Limb (tissue), 2 donors: ENCODE data around the gene RAD52.
"Not testable (repeated sequence)": the region's sequence is repeated elsewhere in the genome, so short reads cannot be mapped to it uniquely, and the experiment has no call there.

Experiments
- DNase-seq, 2 donors: peaks; one replicate each; pipeline ENCODE4 v3.0.0-alpha.2; 2016; ENCODE audit errors: extremely low spot score in 2 of 2

RAD52 gene

DNA sequence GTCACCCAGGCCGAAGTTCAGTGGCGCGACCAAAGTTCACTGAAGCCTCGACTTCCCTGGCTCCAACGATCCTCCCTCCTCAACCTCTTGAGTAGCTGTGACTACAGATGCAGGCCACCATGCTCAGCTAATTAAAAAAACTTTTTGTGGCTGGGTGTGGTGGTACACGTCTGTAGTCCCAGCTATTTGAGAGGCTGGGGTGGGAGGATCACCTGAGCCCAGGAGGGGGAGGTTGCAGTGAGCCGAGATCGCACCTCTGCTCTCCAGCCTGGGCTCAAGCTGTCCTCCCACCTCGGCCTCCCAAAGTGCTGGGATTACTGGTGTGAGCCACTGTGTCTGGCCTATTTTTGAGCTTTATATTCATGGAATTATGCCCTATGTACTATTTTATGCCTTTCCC, 18.1 kb upstream of the RAD52 start:
- no peak for DNase-seq

DNA sequence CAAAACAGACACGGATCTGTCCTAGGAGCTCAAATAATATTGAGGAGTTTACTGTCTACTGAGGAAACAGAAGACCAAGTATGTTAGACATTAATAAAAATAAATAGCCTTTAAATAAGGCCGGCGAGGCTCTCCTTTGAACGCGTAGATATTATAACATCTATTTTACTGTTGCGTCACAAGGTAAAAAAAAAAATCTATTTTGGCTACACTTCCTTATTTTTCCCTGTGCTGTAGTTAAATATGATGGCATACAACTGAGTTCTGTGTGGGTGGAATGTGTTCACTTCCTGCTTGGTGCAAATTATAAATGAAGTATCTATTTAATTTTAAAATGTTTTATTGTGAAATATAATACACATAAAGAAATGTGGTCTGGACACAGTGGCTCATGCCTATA, 17.2 kb upstream of the RAD52 start:
- no peak for DNase-seq

DNA sequence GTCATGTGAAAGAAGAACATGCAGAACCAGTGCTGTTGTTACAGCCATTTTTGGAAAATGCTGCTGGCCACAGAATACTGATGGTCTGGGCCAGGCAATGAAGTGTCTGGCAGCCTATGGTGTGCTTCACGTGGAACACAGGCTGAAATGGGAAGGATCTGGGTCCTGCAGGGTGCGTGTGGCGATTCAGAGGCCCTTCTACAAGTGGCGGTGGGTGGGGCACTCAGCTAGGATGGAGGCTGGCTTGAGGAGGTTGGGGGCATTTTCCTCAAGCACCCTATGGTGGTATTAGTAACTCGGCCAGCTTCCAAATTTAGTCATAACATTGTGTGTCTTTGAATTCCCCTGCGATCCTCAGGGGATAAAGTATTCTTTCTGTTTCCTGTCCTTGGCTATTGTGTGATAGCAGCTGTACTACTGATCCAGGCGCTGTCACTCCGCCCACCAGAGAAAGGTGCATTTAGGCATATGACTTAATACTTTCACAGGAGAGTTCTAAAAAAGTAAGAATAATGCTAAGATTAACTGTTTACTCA, 9.2 kb upstream of the RAD52 start:
- DNase-seq = peak in 1 of 2 donors; percentile 2

DNA sequence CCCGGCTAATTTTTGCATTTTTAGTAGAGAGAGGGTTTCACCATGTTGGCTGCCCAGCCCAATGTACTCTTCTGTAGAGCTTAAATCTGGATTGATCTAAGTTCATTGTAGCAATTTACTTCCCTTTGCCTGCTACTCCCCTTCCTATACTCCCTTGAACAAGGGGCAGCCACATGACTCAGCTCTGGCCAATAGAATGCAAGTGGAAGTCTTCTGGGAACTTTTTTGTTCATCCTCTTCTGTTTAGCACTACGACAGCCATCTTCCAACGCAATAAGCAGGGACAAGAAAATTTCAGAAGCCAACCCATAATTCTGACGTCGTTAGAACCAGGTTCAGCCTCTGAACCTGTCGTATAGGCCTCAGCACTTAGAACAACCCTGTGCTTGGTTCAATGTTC, 6.4 kb upstream of the RAD52 start:
- DNase-seq = no peak

DNA sequence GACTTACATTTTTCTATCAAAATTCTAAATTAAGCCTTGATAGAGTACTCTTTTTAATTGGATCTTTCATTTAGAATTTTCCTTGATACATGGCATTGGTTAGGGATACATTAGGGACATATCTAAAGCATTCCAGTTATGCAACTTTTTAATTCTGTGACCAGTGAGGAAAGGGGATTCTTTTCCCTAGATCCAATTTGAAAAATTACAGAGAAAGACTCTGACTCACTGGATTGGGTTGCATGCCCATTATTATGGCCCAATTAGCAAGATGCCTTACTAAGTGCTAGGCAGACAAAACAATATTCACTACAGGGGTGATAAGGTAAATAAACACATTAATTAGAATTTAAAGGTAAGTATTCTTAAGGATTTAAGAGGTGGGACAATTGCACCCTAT, 5.2 kb upstream of the RAD52 start:
- no peak for DNase-seq

DNA sequence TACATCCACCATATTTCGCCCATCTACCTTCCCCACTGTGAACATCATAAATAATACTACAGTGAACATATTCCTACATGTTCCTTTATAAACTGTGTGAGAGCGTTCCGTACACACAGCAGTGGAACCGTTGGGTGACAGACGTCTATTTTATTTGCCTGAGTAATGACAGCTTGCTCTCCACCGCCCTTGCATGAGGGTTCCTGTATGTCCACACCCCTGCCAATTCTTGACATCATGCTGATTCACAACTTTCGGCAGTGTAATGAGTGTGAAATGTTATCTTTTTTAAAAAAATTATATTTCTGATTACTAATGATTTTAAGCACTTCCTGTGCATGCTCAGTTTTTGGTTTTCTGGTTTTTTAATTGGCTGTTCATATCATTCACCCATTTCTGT, 4.3 kb upstream of the RAD52 start:
- DNase-seq = no peak

DNA sequence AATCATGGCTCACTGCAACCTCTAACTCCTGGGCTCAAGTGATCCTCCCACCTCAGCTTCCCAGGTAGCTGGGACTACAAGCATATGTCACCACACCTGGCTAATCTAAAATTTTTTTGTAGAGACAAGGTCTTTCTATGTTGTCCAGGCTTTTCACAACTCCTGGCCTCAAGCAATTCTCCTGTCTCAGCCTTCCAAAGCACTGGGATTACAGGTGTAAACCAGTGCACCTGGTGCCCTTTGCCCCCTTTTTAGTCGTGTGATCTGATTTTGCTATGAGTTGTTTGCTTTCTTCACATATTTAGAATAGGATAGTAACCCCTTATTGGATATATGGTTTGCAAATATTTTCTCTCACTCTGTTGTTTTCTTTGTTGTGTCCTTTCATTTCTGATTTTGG, 1.7 kb upstream of the RAD52 start:
- no peak for DNase-seq

DNA sequence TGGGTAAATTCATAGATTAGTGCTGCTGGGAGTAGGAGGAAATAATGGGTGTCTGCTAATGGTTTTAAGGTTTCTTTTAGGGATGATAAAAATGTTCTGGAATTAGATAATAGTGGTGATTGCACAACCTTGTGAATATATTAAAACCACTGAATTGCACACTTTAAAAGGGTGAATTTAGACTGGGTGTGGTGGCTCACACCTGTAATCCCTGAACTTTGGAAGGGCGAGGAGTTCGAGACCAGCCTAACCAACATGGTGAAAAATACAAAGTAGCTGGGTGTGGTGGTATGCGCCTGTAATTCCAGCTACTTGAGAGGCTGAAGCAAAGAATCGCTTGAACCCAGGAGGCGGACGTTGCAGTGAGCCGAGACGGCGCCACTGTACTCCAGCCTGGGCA, 1.3 kb downstream of the RAD52 start:
- DNase-seq = no peak

DNA sequence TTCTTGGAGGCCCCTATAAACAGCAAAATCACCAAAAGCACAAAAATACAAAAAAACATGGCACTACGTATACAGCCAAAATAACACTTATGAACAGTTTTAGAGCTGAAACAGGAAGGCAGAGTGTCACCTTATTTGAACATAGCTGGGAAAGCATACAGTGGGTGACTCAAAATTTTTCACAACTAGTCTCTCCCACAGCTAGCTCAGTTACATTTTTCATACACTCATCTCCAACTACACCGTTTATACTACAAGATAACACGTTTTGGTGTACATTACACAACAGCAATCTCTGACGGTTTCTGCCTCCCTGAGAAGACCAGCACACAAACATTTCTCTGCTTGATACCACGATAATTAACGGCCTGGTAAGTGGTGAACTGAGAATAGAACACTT, 2.9 kb downstream of the RAD52 start:
- DNase-seq = no peak

DNA sequence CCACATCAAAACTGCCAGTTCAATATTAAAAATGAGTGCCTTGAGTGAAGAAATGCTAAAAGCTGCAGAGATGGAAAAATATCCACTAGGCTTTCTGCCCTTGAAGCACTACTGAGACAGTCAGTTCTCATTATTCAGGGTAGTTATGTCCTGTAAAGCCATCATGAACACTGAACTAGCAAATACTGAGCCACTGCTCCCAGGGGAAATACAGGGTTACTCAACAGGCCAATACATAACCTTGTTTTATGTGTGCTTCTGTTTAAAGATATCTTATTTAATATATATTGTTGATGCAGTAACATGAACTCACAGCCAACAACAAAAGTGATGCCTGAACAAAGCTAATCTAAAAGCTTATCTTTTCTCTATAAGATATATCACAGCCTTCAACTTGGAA, 3.3 kb downstream of the RAD52 start:
- no peak for DNase-seq

DNA sequence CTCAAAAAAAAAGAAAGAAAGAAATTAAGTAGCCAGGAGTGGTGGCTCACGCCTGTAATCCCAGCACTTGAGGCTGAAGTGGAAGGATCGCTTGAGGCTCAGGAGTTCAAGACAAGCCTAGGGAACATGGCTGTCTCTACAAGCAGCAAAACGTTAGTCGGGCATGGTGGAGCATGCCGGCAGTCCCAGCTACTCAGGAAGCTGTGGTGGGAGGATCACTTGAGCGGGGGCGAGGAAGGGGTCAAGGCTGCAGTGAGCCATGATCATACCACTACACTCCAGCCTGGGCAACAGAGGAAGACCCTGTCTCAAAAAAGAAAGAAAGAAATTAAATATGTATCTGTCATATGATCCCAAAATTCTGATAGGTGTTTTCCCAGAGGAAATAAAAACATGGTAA, 5.3 kb downstream of the RAD52 start:
- no peak for DNase-seq

DNA sequence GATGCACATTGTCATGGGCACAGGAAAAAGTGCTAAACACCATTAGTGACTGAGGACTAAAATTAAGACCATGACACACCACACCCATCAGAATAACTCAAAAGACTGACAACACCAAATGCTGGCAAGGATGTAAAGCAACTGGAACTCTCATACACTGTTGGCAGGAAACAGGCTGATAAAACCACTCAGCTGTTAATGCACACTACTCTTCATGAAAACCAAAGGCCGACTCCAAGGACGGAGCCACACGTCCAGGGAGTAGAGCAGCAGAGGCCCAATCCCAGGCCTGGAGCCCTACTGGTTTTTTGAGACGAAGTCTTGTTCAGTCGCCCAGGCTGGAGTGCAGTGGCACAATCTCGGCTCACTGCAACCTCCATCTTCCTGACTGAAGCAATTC, 6.4 kb downstream of the RAD52 start:
- DNase-seq = peak in 1 of 2 donors; percentile 24

DNA sequence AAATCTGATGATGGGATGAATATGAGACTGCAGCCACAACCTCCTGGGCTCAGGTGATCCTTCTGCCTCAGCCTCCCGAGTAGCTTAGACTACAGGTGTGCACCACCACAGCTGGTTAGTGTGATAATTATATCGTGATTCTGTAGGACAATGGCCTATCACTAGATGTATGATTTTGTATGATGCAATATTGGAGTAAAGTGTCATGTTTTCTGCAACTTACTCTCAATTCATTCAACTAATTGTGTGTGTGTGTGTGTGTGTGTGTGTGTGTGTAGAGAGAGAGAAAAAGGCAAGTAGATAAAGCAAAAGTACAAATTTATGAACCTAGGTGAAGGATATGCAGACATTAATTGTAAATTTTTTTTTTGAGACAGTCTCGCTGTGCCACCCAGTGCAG, 10.7 kb downstream of the RAD52 start:
- no peak for DNase-seq

DNA sequence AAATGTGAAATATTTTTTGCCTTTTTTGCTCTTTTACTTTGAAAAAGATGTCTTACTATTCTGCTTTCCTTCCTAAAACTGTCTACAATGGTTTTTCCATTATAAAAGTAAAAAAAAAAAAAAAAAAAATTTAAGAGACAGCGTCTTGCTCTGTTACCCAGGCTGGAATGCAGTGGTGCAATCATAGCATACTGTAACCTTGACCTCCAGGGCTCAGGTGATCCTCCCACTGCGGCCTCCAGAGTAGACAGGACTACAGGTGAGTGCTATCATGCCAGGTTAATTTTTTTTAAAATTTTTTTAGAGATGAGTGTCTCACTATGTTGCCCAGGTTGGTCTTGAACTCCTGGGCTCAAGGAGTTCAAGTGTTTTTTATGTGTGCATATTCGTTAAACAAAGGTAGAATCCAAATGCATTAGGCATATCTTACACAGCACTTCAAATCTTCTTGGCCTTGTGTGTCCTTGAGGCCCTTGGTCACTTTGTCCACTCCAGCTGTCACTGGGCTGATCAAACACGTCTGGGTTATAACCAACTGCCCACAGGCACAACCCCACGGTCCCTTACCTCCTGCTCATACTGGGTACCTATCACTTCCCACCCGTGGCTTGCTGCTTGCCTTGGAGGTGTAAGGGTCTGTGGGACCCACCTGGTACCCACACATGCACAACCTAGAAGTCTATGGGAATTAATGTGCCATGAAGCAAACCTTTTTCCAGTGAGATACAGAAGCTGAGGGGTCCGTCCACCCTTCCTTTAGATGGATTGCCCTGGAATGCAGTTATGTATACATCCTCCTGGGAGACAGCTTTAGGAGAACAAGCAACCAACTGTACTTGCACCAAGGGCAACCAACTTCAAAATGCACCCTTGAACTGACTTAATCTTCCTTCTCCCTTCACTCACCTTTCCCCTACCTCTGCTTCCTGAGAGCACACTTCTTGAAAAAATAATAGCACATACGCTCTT, 12.8 kb downstream of the RAD52 start:
- DNase-seq = no peak

DNA sequence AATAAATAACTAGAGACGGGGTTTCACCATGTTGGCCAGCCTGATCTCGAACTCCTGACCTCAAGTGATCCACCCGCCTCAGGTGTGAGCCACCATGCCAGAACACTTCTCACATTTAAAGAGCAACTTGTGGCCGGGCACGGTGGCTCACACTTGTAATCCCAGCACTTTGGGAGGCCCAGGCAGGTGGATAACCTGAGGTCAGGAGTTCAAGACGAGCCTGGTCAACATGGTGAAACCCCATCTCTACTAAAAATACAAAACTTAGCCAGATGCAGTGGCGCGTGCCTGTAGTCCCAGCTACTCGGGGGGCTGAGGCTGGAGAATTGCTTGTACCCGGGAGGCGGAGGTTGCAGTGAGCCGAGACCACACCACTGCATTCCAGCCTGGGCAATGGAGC, 13.6 kb downstream of the RAD52 start:
- DNase-seq = not testable (repeated sequence)

DNA sequence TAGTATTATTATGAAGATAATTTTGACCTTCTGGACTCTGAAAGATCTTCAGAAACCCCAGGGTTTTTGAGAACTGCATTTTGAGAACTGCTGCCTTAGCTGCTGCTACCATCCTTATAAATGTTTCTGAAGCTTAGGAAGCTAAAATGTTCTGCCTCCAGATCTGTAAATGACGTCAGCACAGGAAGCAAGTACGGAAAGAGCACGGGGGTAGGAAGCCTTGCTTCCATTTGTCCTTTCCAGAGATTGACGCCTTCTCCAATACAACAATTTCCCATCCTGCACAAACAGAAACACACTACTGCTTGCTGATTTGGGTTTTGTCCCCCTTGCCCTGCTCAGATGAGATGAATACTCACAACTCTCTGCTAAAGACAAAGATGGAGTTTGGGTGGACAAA, 17.9 kb downstream of the RAD52 start:
- DNase-seq = no peak

DNA sequence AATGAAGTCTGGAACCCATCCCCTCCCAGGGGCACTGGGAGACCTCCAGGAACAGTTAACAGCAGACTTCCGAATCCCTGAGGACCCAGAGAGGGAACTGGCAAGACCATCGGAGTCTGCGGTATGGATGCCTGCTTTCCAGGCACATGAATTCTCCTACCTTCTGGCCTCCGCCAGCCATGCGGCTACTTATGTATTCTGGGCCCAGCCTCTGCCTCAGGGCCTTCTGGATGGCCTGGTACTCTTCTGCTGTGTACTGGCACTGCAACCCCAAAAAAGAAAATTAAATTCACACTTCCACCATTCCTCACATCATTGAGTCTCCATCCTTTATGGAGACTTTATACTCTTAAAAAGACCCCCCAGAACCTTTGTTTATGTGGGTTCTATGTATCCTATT, 18.4 kb downstream of the RAD52 start:
- no peak for DNase-seq

DNA sequence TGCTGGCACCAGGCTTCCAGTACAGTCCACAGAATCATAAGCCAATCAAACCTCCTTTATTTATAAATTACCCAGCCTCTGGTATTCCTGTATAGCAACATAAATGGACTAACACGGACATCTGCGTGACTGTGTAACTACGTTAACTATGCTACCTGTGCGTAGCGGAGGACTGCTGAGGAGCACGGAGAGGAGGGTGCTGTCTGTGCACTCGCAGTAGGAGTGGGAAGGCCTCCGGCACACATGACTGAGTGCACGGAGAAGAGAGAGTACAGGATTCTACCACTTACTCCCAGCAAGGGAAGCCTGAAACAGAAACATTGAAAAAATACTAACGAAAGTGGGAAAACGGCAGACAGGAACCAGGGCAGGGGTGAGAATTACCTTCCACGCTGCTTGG, 22.9 kb downstream of the RAD52 start:
- no peak for DNase-seq

DNA sequence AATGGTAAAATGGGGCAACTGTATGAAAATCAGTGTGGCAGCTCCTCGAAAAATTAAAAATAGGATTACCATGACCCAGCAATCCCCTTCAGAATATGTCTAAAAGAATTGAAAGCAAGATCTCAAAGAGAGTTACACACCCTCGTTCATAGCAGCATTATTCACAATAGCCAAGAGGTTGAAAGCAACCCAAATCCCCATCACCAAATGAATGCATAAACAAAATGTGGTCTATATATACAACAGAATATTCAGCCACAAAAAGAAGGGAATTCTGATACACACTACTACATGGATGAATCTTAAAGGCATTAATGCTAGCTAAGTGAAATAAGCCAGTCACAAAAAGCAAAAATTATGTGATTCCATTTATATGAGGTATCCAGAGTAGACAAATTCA, 27.2 kb downstream of the RAD52 start:
- DNase-seq = no peak

DNA sequence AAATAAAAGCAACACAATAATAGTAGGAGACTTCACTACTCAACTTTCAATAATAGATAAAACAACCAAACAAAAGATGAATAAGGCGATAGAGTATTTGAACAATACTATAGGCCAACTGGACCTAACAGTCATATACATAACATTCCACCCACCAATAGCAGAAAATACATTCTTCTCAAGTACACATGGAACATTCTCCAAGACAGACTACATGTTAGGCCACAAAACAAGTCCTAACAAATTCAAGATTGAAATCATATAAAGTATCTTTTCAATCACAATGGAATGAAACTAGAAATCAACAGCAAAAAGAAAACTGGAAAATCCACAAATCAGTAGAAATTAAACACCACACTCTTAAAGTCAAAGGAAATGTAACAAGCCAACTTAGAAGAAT, 28.8 kb downstream of the RAD52 start:
- DNase-seq = no peak

DNA sequence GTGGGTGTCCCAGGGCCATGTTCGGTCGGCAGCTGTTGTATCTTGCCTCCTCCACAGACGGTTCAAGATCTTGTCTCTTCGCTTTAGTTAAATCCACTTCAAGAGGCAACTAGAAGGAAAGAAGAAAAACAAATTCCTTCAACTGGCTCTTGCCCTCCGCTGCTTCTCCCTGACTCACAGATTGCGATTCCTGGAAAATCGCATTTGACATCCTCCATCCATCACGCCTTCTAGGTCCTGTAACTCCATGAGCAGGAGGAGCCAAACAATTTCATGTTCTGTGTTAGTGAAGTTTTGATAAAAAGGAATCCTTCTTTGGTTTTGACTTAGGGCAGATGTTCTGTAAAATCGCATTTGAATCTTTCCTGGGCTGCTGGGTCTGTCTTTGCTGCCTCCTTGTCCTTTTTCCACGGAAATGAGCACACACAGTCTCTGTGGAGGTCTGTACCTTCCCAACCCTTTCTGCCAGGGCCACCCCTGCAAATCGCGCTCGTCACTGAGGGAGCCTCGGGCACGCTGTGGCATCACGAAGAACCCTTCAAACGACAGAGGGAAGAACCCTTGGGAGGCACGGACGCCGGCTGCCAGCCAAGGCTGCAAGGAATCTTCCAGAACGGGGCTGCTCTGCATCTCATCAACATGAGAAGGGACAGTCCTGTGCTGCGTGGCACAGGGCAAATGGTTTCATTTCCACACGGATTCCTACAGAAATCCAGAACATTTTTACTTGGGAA, 32.6 kb downstream of the RAD52 start:
- DNase-seq = no peak

DNA sequence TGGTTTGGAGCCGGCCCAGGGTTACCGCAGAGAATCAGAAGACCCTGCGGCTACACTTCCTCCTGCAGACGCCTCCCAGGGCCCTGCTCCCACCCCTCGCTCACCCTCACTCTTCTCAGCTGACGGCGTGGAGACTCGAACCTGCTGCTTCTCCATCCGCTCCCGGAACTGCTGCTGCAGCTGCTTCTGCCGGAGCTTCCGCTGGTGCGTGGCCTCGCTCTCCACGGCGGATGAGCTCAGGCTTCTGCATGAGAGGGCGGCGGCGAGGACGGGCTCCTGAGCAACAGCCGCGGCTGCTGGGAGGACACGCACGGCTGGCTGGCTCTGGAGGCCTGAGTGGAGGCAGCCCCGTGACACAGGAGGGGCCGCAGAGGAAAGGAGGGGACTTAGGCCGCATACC, 33.3 kb downstream of the RAD52 start:
- no peak for DNase-seq

DNA sequence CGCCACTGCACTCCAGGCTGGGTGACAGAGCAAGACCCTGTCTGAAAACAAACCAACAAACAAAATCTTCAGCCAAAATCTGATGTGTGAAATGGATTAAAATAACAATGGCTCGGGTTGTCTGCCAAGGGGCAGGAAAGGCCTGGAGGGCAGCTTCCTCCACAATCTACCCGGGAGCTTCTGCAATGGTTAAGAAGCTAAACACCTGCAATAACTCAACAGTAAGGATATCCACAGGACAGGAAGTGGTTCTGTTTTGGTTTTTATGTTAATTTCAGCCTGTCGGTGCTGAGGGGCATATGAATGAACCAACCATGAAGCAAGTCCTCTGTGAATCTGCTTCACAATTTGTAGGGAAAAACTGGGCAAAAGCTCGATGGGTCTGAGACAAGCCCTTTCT, 34.4 kb downstream of the RAD52 start:
- no peak for DNase-seq
